Endothelial cell of umbilical vein (primary cell): Measurements from ENCODE around the gene TBX18. TPM values are rescaled to one million over a fixed set of nuclear protein-coding genes. Genes with fewer than 3 reads are reported as not detected.

Source experiments
- BruUV-seq: library from RNA; stranded (reverse); fragments of 400-500 nt; replicated peaks from 2 replicates; lab custom pipeline; 2021; lab: Mats Ljungman, UMichigan
- CTCF ChIA-PET: fragments of 300-600, 350-600 bp; sonication (Branson Sonifier 250); formaldehyde crosslinking; loops from one replicate; lab custom pipeline; 2021; ENCODE audit warnings: antibody characterized with exemption, inconsistent platforms; lab: Charles Lee
- POLR2A ChIA-PET: fragments of 300-600, 350-600 bp; sonication (Branson Sonifier 250); formaldehyde crosslinking; loops from one replicate; lab custom pipeline; 2021; ENCODE audit warnings: antibody characterized with exemption, inconsistent platforms; lab: Charles Lee
- DNase-seq: peaks from one replicate; pipeline ENCODE4 v3.0.0-alpha.2; 2011; ENCODE audit warnings: low read depth, low spot score
- FAIRE-seq: peaks from 2 replicates; lab custom pipeline; 2011; peaks lifted over from hg19 to GRCh38; lab: Jason Lieb, UNC
- H2AFZ ChIP-seq: 2 replicates; pipeline ENCODE4 v1.6.0; 2012; ENCODE audit warnings: low read depth, low read length, control low read depth, inconsistent platforms
- H3K27ac ChIP-seq: 2 replicates; pipeline ENCODE4 v1.5.1; 2011; ENCODE audit warnings: low read depth, mild to moderate bottlenecking, control low read depth, low read length, moderate library complexity; ENCODE audit not compliant: insufficient read depth
- H3K27me3 ChIP-seq, 2 experiments: 2 replicates each; pipeline versions ENCODE4 v1.6.0 to v1.6.1; 2011; ENCODE audit warnings: low read length in 2 of 2, mixed read lengths in 1 of 2; ENCODE audit not compliant: control insufficient read depth in 2 of 2, insufficient read depth in 2 of 2
- H3K36me3 ChIP-seq, 2 experiments: 2 replicates in 1 of 2; 3 replicates in 1 of 2; pipeline ENCODE4 v1.5.1; 2011; ENCODE audit warnings: low read length in 2 of 2, mild to moderate bottlenecking in 1 of 2, moderate library complexity in 1 of 2; ENCODE audit not compliant: control insufficient read depth in 2 of 2, insufficient read depth in 2 of 2; ENCODE audit errors: extremely low read depth in 1 of 2
- H3K4me1 ChIP-seq: 3 replicates; pipeline ENCODE4 v1.5.1; 2011; ENCODE audit warnings: mild to moderate bottlenecking, low read length; ENCODE audit not compliant: control insufficient read depth, insufficient read depth; ENCODE audit errors: extremely low read depth
- H3K4me2 ChIP-seq: 2 replicates; pipeline ENCODE4 v1.6.1; 2011; ENCODE audit warnings: low read length, control low read depth, mixed read lengths; ENCODE audit not compliant: insufficient read depth
- H3K4me3 ChIP-seq, 3 experiments: fragments of 200-600 bp in 1 of 3; sonication (generic), shearing (Covaris generic) in 1 of 3; replicated peaks in 1 of 3; 2 replicates each; pipeline ENCODE4 v1.5.1; 2011 to 2016; ENCODE audit warnings: control low read depth in 3 of 3, low read length in 3 of 3, mild to moderate bottlenecking in 2 of 3, inconsistent platforms in 1 of 3, low read depth in 1 of 3, moderate library complexity in 1 of 3; ENCODE audit not compliant: insufficient read depth in 1 of 3
- H3K79me2 ChIP-seq: 2 replicates; pipeline ENCODE4 v1.6.0; 2012; ENCODE audit warnings: low read length, inconsistent platforms; ENCODE audit not compliant: control insufficient read depth, insufficient read depth
- H3K9ac ChIP-seq: replicated peaks from 2 replicates; pipeline ENCODE3; 2011; ENCODE audit warnings: low read length, control low read depth; ENCODE audit not compliant: insufficient read depth; ENCODE audit errors: extremely low read depth
- H3K9me1 ChIP-seq: replicated peaks from 3 replicates; pipeline ENCODE4 v1.6.0; 2011; ENCODE audit warnings: mild to moderate bottlenecking, low read length; ENCODE audit not compliant: control insufficient read depth, insufficient read depth; ENCODE audit errors: extremely low read depth
- H3K9me3 ChIP-seq: replicated peaks from 2 replicates; pipeline ENCODE4 v1.5.1; 2012; ENCODE audit warnings: low read length, inconsistent platforms; ENCODE audit not compliant: control insufficient read depth, insufficient read depth
- H4K20me1 ChIP-seq: replicated peaks from 2 replicates; pipeline ENCODE3; 2011; ENCODE audit warnings: mild to moderate bottlenecking, low read length; ENCODE audit not compliant: control insufficient read depth, insufficient read depth; ENCODE audit errors: extremely low read depth
- EZH2 ChIP-seq: IDR thresholded peaks from 2 replicates; pipeline ENCODE4 v1.6.1; 2012; ENCODE audit warnings: borderline replicate concordance, low read depth, mild to moderate bottlenecking, moderate library complexity, low read length, inconsistent platforms; ENCODE audit not compliant: severe bottlenecking
- FOS ChIP-seq: IDR thresholded peaks from 2 replicates; pipeline ENCODE4 v1.6.1; 2011; ENCODE audit warnings: mild to moderate bottlenecking, low read length, moderate library complexity, borderline replicate concordance; ENCODE audit not compliant: insufficient read depth
- GATA2 ChIP-seq: IDR thresholded peaks from 2 replicates; pipeline ENCODE4 v1.7.0; 2011; ENCODE audit warnings: low read depth, mild to moderate bottlenecking, moderate library complexity, mixed read lengths, low read length; ENCODE audit not compliant: insufficient read length, insufficient read depth
- JUN ChIP-seq: IDR thresholded peaks from 2 replicates; pipeline ENCODE4 v1.6.1; 2011; ENCODE audit warnings: borderline replicate concordance, low read depth; ENCODE audit not compliant: insufficient read length, insufficient read depth
- POLR2A ChIP-seq: IDR thresholded peaks from 2 replicates; pipeline ENCODE4 v1.6.1; 2012; ENCODE audit warnings: low read depth, mild to moderate bottlenecking, control low read depth, low read length
- POLR2AphosphoS5 ChIP-seq: IDR thresholded peaks from 2 replicates; pipeline ENCODE4 v1.6.1; 2012; ENCODE audit warnings: low read depth, mild to moderate bottlenecking, control low read depth, low read length, moderate library complexity; ENCODE audit not compliant: insufficient read depth
- dilution Hi-C: fragments of 300-500 bp; cut with MboI; formaldehyde crosslinking; loops from one replicate; pipeline ENCODE4 v1.15.0; 2019; ENCODE audit warnings: low sequenced_read_pairs; ENCODE audit not compliant: extremely low pct_ligation_motif_present
- intact Hi-C: fragments of 100-400 bp; cut with micrococcal nuclease; formaldehyde crosslinking; loops from one replicate; pipeline ENCODE4 v1.10.0; 2022
- polyA plus RNA-seq, 4 experiments: library from polyadenylated mRNA; depleted of rRNA in 3 of 4; stranded (reverse) in 3 of 4; unstranded in 1 of 4; fragments of >200 nt; gene quantifications; 2 replicates each; pipeline versions ENCODE4 v1.2.1 to v1.2.3, GENCODE V29; 2011 to 2012; ENCODE audit warnings: missing spikeins in 1 of 4
- total RNA-seq: library from RNA; stranded (reverse); gene quantifications from 2 replicates; pipeline ENCODE4 v1.2.3, GENCODE V29; 2021
- TF ChIP-seq, protein P1 (sequence below), 2 donors: IDR thresholded peaks; 1 replicate in 1 of 2; 2 replicates in 1 of 2; pipeline ENCODE4 v1.5.1; 2011; ENCODE audit warnings: low read length in 2 of 2, mild to moderate bottlenecking in 2 of 2, moderate library complexity in 2 of 2, control low read depth in 1 of 2, inconsistent platforms in 1 of 2, low read depth in 1 of 2; ENCODE audit not compliant: insufficient read depth in 1 of 2; ENCODE audit errors: extremely low read depth in 1 of 2
- TF ChIP-seq, protein P2 (sequence below): IDR thresholded peaks from 2 replicates; pipeline ENCODE4 v1.6.1; 2011; ENCODE audit not compliant: insufficient read depth, insufficient read length

TBX18 gene
- total and polyA plus RNA-seq, 2 donors (not counting 3 experiments of a cell fraction or from before 2014, with no cell fraction given): 28.4 to 60.5 TPM

DNA sequence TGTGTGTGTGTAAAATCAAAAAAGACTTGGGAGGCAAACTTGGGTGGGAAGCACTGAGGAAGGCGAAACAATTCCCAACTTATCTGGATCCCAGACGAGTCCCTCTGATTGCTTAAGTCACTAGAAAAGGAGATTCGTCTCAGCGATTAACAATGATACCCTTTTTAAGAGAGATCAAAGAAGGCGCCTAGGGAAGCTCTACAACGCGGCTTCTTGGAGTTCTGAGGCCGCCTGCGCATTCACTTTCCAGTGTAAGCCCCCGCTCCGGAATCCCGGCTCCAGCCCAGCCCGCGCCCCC, 8.7 kb upstream of the TBX18 start:
- no peaks in the 10 kb centered on the region for H3K36me3 ChIP-seq

More for the DNA sequence above, 8.7 kb upstream of the TBX18 start:
- peaks cover 22% of the 10 kb centered on the region for H3K4me1 ChIP-seq
- no peaks in the 10 kb centered on the region for H3K79me2 ChIP-seq
- CTCF ChIA-PET: interaction anchor here (1.0 to 13.2 kb wide), 14 partner anchors 9 to 550 kb away, joined by 3 to 170 read pairs (median 23); partner anchors contain the start of gene TBX18
- POLR2A ChIA-PET: no interaction called here
- DNase-seq (peak; percentile 49), FAIRE-seq (no peak)
- H3K9ac ChIP-seq: no peak overlapping the region
- no TSS peak for BruUV-seq
- no peaks in the 10 kb centered on the region for H3K9me1 ChIP-seq
- H4K20me1 ChIP-seq: no peaks in the 10 kb centered on the region
- peaks cover 33 to 87% of the 10 kb centered on the region in 2 experiments for H3K27me3 ChIP-seq
- intact Hi-C loops (no loop called here), dilution Hi-C loops (no loop called here)
- H3K4me3 ChIP-seq: peak overlapping the region; percentile 52 to 55 (median 54)
- H3K27ac ChIP-seq: no peak overlapping the region
- H2AFZ ChIP-seq: peak overlapping the region; percentile 81
- no peaks in the 10 kb centered on the region for H3K9me3 ChIP-seq
- H3K4me2 ChIP-seq: peak overlapping the region; percentile 88
- no peak for TF ChIP-seq GATA2
- no peak for TF ChIP-seq POLR2AphosphoS5
- no peak for TF ChIP-seq JUN
- no peak for TF ChIP-seq POLR2A
- TF ChIP-seq, protein P1, sequence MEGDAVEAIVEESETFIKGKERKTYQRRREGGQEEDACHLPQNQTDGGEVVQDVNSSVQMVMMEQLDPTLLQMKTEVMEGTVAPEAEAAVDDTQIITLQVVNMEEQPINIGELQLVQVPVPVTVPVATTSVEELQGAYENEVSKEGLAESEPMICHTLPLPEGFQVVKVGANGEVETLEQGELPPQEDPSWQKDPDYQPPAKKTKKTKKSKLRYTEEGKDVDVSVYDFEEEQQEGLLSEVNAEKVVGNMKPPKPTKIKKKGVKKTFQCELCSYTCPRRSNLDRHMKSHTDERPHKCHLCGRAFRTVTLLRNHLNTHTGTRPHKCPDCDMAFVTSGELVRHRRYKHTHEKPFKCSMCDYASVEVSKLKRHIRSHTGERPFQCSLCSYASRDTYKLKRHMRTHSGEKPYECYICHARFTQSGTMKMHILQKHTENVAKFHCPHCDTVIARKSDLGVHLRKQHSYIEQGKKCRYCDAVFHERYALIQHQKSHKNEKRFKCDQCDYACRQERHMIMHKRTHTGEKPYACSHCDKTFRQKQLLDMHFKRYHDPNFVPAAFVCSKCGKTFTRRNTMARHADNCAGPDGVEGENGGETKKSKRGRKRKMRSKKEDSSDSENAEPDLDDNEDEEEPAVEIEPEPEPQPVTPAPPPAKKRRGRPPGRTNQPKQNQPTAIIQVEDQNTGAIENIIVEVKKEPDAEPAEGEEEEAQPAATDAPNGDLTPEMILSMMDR (IDR thresholded peaks at IDR 0.05; ENCODE audit: extremely low read depth in 1 of 2, insufficient read depth in 1 of 2, low read depth in 1 of 2, low read length in 2 of 2): no peak
- peak; percentile 92 for TF ChIP-seq EZH2
- TF ChIP-seq, protein P2, sequence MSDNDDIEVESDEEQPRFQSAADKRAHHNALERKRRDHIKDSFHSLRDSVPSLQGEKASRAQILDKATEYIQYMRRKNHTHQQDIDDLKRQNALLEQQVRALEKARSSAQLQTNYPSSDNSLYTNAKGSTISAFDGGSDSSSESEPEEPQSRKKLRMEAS: no peak
- TF ChIP-seq FOS: no peak
